DOHH2 (cell line): ENCODE data around the gene TTC29.

Experiments used
- H3F3A ChIP-seq: fragments of 200-600 bp; sonication (generic), shearing (Covaris generic); 2 replicates; pipeline ENCODE4 v1.6.0; 2016; ENCODE audit warnings: antibody characterized with exemption, mild to moderate bottlenecking; ENCODE audit not compliant: control insufficient read depth, insufficient read depth
- H3K27ac ChIP-seq: fragments of 200-600 bp; sonication (generic); 2 replicates; pipeline ENCODE4 v1.5.1; 2014; ENCODE audit warnings: low read depth, mild to moderate bottlenecking, low read length, moderate library complexity
- H3K27me3 ChIP-seq: fragments of 200-600 bp; sonication (generic); 2 replicates; pipeline ENCODE4 v1.6.1; 2014; ENCODE audit warnings: mild to moderate bottlenecking, low read length, mixed read lengths; ENCODE audit not compliant: control insufficient read depth
- H3K36me3 ChIP-seq: fragments of 200-600 bp; sonication (generic); 2 replicates; pipeline ENCODE4 v1.6.1; 2014; ENCODE audit warnings: mild to moderate bottlenecking, low read length, moderate library complexity, mixed read lengths; ENCODE audit not compliant: control insufficient read depth
- H3K4me1 ChIP-seq: fragments of 200-600 bp; sonication (generic); 2 replicates; pipeline ENCODE4 v1.6.1; 2014; ENCODE audit warnings: mild to moderate bottlenecking, low read length, mixed read lengths; ENCODE audit not compliant: control insufficient read depth
- H3K4me2 ChIP-seq: fragments of 200-600 bp; sonication (generic); 2 replicates; pipeline ENCODE4 v1.6.0; 2014; ENCODE audit warnings: mild to moderate bottlenecking, low read length, moderate library complexity
- H3K4me3 ChIP-seq: fragments of 200-600 bp; sonication (generic); 2 replicates; pipeline ENCODE4 v1.5.1; 2014; ENCODE audit warnings: mild to moderate bottlenecking, low read length, mixed read lengths
- H3K79me2 ChIP-seq: fragments of 200-600 bp; sonication (generic); 2 replicates; pipeline ENCODE4 v1.6.1; 2014; ENCODE audit warnings: mild to moderate bottlenecking, low read length, mixed read lengths; ENCODE audit not compliant: control insufficient read depth
- H3K9me2 ChIP-seq: fragments of 200-600 bp; sonication (generic); replicated peaks from 2 replicates; pipeline ENCODE4 v1.6.1; 2014; ENCODE audit warnings: mild to moderate bottlenecking, low read length, mixed read lengths; ENCODE audit not compliant: control insufficient read depth
- H3K9me3 ChIP-seq: fragments of 200-600 bp; sonication (generic); 2 replicates; pipeline ENCODE4 v1.6.1; 2014; ENCODE audit warnings: antibody characterized with exemption, low read length, mixed read lengths; ENCODE audit not compliant: control insufficient read depth, insufficient read depth
- H4K20me1 ChIP-seq: fragments of 200-600 bp; sonication (generic); 2 replicates; pipeline ENCODE4 v1.6.0; 2014; ENCODE audit warnings: low read depth, mild to moderate bottlenecking, antibody characterized with exemption, low read length, moderate library complexity; ENCODE audit not compliant: control insufficient read depth, insufficient read depth
- CTCF ChIP-seq: fragments of 200-600 bp; sonication (generic); IDR thresholded peaks from one replicate; pipeline ENCODE4 v1.5.1; 2014; ENCODE audit warnings: antibody characterized with exemption, mild to moderate bottlenecking, low read depth, low read length; ENCODE audit not compliant: poor library complexity, severe bottlenecking
- EZH2phosphoT487 ChIP-seq: fragments of 200-600 bp; sonication (generic); IDR thresholded peaks from 2 replicates; pipeline ENCODE4 v1.6.1; 2017; ENCODE audit warnings: borderline replicate concordance, mild to moderate bottlenecking, antibody characterized with exemption, low read length, moderate library complexity, mixed read lengths

Gene TTC29

GRCh38 chr4:146846882-146847281 lies 98.8 kb downstream of the TTC29 start:
- H3K27ac ChIP-seq = no peak overlapping the region
- TF ChIP-seq CTCF = no peak
- no peak for TF ChIP-seq EZH2phosphoT487
- H3K27me3 ChIP-seq = no peaks in the 10 kb centered on the region
- H3K9me3 ChIP-seq = no peaks in the 10 kb centered on the region
- H4K20me1 ChIP-seq = no peaks in the 10 kb centered on the region
- no peaks in the 10 kb centered on the region for H3K4me1 ChIP-seq
- H3K79me2 ChIP-seq = no peaks in the 10 kb centered on the region
- no peak overlapping the region for H3K4me3 ChIP-seq
- H3K4me2 ChIP-seq = no peak overlapping the region
- H3K9me2 ChIP-seq = no peaks in the 10 kb centered on the region
- no peaks in the 10 kb centered on the region for H3F3A ChIP-seq
- no peaks in the 10 kb centered on the region for H3K36me3 ChIP-seq

DNA sequence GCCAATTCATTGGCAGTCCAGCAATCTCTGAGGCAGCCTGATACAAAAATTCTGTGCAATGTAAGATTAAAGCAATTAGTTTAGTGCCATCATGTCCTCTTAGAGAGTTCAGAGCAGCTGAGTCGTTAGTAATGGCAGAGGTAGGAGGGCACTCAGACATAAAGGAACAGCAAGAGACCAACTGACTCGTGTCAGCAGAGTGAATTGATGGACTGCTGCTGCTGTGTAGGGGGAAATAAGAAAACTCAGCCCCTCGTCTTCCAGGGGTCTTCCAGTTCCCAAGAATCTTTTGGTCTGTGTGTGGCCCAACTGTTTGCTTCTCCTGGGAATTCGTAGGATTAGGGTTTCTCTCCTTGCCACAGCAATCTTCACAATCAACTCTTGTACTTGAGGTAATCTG lies 100.9 kb downstream of the TTC29 start:
- H3K9me3 ChIP-seq = no peaks in the 10 kb centered on the region
- no peaks in the 10 kb centered on the region for H3K79me2 ChIP-seq
- H3K27ac ChIP-seq = no peak overlapping the region
- H3K36me3 ChIP-seq = no peaks in the 10 kb centered on the region
- H4K20me1 ChIP-seq = no peaks in the 10 kb centered on the region
- TF ChIP-seq EZH2phosphoT487 (no peak), CTCF (no peak)
- H3K27me3 ChIP-seq = no peaks in the 10 kb centered on the region
- H3K4me1 ChIP-seq = no peaks in the 10 kb centered on the region
- no peaks in the 10 kb centered on the region for H3K9me2 ChIP-seq
- H3F3A ChIP-seq = no peaks in the 10 kb centered on the region
- H3K4me3 ChIP-seq = no peak overlapping the region
- no peak overlapping the region for H3K4me2 ChIP-seq

DNA sequence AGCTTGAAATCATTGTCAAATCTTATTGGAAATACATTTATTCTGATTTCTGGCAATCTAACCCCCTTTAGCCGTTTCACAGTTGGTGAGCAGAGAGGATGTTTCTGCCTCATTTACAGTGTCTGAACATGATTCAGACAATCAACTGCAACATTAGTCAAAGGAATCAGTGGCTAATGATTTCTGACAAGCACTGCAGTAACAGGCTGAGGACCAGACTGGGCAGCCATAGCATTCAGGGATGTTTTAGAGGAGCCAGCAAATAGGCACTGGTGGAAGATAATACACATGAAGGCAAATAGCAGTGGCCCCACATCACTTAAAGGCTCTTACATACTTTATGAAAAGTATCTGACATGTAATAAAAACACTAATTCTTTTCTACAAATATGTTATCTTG lies 102.8 kb downstream of the TTC29 start:
- Histone ChIP-seq H3K36me3 (no peaks in the 10 kb centered on the region), H3K9me2 (no peaks in the 10 kb centered on the region), H3K9me3 (no peaks in the 10 kb centered on the region), H3K27ac (no peak overlapping the region), H3K79me2 (no peaks in the 10 kb centered on the region), H3K4me2 (no peak overlapping the region), H3K27me3 (no peaks in the 10 kb centered on the region), H3F3A (no peaks in the 10 kb centered on the region), H3K4me1 (no peaks in the 10 kb centered on the region), H4K20me1 (no peaks in the 10 kb centered on the region), H3K4me3 (no peak overlapping the region)
- TF ChIP-seq EZH2phosphoT487 = no peak
- no peak for TF ChIP-seq CTCF

DNA sequence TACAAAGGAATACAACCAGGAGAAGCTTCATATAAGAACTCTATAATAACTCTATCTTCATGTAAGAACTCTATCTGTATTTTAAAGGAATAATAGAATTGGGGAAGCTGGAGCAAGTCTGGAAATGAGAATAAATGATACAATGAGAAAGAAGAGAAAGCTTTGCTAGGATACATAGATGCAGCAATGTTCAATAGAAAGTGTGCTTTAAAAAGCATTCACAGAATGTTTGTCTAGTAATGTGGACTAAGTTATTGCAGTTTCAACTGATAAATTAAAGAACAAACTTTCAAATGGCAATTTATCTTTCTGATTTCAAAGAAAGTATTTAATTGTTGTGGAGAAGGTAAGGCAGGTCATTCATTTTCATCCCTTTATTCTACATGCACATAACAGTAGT lies 104.9 kb downstream of the TTC29 start:
- TF ChIP-seq CTCF (no peak), EZH2phosphoT487 (no peak)
- H3K27ac ChIP-seq = no peak overlapping the region
- H3K4me3 ChIP-seq = no peak overlapping the region
- H3K27me3 ChIP-seq = no peaks in the 10 kb centered on the region
- H3K4me2 ChIP-seq = no peak overlapping the region
- H3K9me3 ChIP-seq = no peaks in the 10 kb centered on the region
- H3K4me1 ChIP-seq = no peaks in the 10 kb centered on the region
- H3K79me2 ChIP-seq = no peaks in the 10 kb centered on the region
- no peaks in the 10 kb centered on the region for H3K9me2 ChIP-seq
- H4K20me1 ChIP-seq = no peaks in the 10 kb centered on the region
- H3F3A ChIP-seq = no peaks in the 10 kb centered on the region
- no peaks in the 10 kb centered on the region for H3K36me3 ChIP-seq
